Osteoblast (primary cell): ENCODE results near the gene FAM83D. TPM values are rescaled to one million over a fixed set of nuclear protein-coding genes. Genes with fewer than 3 reads are reported as not detected.

ENCODE experiments used
- DNase-seq: peaks from one replicate; pipeline ENCODE4 v3.0.0; 2011; ENCODE audit warnings: low spot score, mixed read lengths; ENCODE audit not compliant: insufficient read length; ENCODE audit errors: missing footprints
- H2AFZ ChIP-seq: 2 replicates; pipeline ENCODE4 v1.6.0; 2011; ENCODE audit warnings: mild to moderate bottlenecking, low read length
- H3K27ac ChIP-seq: 2 replicates; pipeline ENCODE4 v1.5.1; 2011; ENCODE audit warnings: mild to moderate bottlenecking, low read depth, low read length, moderate library complexity
- H3K27me3 ChIP-seq: 2 replicates; pipeline ENCODE4 v1.6.0; 2012; ENCODE audit warnings: mild to moderate bottlenecking, control low read depth, inconsistent platforms, low read length, moderate library complexity; ENCODE audit not compliant: insufficient read depth
- H3K36me3 ChIP-seq: 2 replicates; pipeline ENCODE4 v1.5.1; 2011; ENCODE audit warnings: mild to moderate bottlenecking, low read length, control low read depth, moderate library complexity; ENCODE audit not compliant: insufficient read depth
- H3K4me1 ChIP-seq: 2 replicates; pipeline ENCODE4 v1.5.1; 2011; ENCODE audit warnings: mild to moderate bottlenecking, low read length, control low read depth, moderate library complexity; ENCODE audit not compliant: insufficient read depth
- H3K4me2 ChIP-seq: 2 replicates; pipeline ENCODE4 v1.6.0; 2011; ENCODE audit warnings: mild to moderate bottlenecking, low read length; ENCODE audit not compliant: insufficient read depth
- H3K4me3 ChIP-seq: fragments of 200-600 bp; sonication (generic); 3 replicates; pipeline ENCODE4 v1.5.1; 2012; ENCODE audit warnings: mild to moderate bottlenecking, low read length, inconsistent platforms; ENCODE audit not compliant: insufficient read depth
- H3K79me2 ChIP-seq: 2 replicates; pipeline ENCODE4 v1.6.0; 2012; ENCODE audit warnings: mild to moderate bottlenecking, low read length, control low read depth, inconsistent platforms; ENCODE audit not compliant: insufficient read depth
- H3K9me3 ChIP-seq: 2 replicates; pipeline ENCODE4 v1.5.1; 2011; ENCODE audit warnings: low read depth, low read length, control low read depth
- H4K20me1 ChIP-seq: 2 replicates; pipeline ENCODE4 v1.6.0; 2012; ENCODE audit warnings: mild to moderate bottlenecking, low read length, control low read depth; ENCODE audit not compliant: insufficient read depth
- total RNA-seq: library from RNA; depleted of rRNA; stranded (reverse); fragments of >200 nt; gene quantifications from 2 replicates; pipeline ENCODE4 v1.2.3, GENCODE V29; 2012
- TF ChIP-seq, protein P1 (sequence below): IDR thresholded peaks from 2 replicates; pipeline ENCODE4 v1.5.1; 2011; ENCODE audit warnings: mild to moderate bottlenecking, low read depth, low read length, moderate library complexity; ENCODE audit errors: extremely low read depth

FAM83D gene
- total RNA-seq, 1 donor, result 2.2 TPM

DNA sequence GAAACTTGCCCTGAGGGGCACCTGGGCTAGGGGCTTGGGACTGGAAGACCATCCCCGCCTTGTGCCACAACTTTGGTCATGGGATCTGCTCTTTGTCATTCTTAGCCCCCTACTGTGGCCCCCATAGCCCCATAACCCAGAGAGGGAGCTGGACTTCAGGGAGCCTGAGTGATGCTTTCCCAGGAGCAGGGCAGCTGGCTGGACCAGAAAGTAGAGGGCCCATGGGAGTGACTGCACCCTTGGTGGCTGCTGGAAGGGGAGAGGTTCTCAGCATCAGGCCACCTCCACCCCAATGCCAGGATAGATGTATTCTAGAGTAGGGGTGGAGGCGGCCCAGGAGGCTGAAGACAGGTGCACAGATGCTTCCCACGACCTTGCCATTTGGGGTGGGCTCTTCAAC, 5.8 kb upstream of the FAM83D start:
- Histone ChIP-seq H3K27me3 (peaks cover 44% of the 10 kb centered on the region), H2AFZ (no peak overlapping the region), H3K4me3 (no peak overlapping the region), H3K4me2 (no peak overlapping the region), H3K9me3 (no peaks in the 10 kb centered on the region), H3K36me3 (no peaks in the 10 kb centered on the region), H3K27ac (no peak overlapping the region), H3K79me2 (no peaks in the 10 kb centered on the region), H3K4me1 (no peaks in the 10 kb centered on the region), H4K20me1 (no peaks in the 10 kb centered on the region)
- TF ChIP-seq, protein P1, sequence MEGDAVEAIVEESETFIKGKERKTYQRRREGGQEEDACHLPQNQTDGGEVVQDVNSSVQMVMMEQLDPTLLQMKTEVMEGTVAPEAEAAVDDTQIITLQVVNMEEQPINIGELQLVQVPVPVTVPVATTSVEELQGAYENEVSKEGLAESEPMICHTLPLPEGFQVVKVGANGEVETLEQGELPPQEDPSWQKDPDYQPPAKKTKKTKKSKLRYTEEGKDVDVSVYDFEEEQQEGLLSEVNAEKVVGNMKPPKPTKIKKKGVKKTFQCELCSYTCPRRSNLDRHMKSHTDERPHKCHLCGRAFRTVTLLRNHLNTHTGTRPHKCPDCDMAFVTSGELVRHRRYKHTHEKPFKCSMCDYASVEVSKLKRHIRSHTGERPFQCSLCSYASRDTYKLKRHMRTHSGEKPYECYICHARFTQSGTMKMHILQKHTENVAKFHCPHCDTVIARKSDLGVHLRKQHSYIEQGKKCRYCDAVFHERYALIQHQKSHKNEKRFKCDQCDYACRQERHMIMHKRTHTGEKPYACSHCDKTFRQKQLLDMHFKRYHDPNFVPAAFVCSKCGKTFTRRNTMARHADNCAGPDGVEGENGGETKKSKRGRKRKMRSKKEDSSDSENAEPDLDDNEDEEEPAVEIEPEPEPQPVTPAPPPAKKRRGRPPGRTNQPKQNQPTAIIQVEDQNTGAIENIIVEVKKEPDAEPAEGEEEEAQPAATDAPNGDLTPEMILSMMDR, result no peak
- DNase-seq, result no peak

DNA sequence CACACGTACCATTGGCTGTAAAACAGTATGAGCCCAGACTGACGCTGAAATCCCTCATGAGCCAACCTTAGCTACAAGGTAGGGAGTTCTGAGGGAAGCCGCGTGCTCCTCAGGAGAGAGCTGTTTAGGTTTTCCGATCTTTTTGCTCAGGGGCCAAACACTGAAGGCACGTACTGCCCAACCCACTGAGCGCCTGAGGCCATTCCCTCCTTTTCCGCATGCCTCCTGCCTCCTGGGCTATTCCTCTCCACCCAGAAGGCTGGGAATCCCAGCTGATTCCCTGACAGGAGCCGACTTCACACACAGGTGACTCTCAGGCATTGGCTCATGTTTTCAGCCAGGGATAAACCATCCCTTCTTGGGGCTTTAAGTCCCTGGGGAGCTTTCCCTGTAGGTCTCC, 5.4 kb upstream of the FAM83D start:
- Histone ChIP-seq H4K20me1 (no peaks in the 10 kb centered on the region), H3K27me3 (peaks cover 44% of the 10 kb centered on the region), H3K27ac (no peak overlapping the region), H3K4me3 (no peak overlapping the region), H3K79me2 (no peaks in the 10 kb centered on the region), H2AFZ (no peak overlapping the region), H3K4me1 (no peaks in the 10 kb centered on the region), H3K4me2 (no peak overlapping the region), H3K36me3 (no peaks in the 10 kb centered on the region), H3K9me3 (no peaks in the 10 kb centered on the region)
- no peak for DNase-seq
- TF ChIP-seq, protein P1, result no peak

DNA sequence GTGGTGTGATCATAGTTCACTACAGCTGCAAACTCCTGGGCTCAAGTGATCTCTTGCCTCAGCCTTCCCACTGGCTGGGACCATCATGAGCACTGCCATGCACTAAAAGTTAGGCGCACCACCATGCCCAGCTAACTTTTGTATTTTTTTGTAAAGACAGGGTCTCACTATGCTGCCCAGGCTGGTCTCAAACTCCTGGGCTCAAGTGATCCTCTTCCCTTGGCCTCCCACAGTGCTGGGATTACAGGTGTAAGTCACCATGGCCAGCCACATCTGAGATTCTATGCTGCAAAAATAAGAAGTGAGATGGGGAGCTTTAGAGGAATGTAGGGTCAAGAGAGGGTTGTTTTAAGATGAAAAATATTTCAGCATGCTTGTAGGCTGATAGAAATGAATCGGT, 1.5 kb upstream of the FAM83D start:
- peaks cover 34% of the 10 kb centered on the region for H3K79me2 ChIP-seq
- DNase-seq, result no peak
- no peaks in the 10 kb centered on the region for H3K36me3 ChIP-seq
- H3K4me3 ChIP-seq, result no peak overlapping the region
- no peaks in the 10 kb centered on the region for H4K20me1 ChIP-seq
- peak overlapping the region; percentile 26 for H2AFZ ChIP-seq
- no peak overlapping the region for H3K27ac ChIP-seq
- H3K27me3 ChIP-seq, result peaks cover 27% of the 10 kb centered on the region
- TF ChIP-seq, protein P1, result no peak
- no peaks in the 10 kb centered on the region for H3K9me3 ChIP-seq
- H3K4me2 ChIP-seq, result no peak overlapping the region
- H3K4me1 ChIP-seq, result peaks cover 23% of the 10 kb centered on the region

DNA sequence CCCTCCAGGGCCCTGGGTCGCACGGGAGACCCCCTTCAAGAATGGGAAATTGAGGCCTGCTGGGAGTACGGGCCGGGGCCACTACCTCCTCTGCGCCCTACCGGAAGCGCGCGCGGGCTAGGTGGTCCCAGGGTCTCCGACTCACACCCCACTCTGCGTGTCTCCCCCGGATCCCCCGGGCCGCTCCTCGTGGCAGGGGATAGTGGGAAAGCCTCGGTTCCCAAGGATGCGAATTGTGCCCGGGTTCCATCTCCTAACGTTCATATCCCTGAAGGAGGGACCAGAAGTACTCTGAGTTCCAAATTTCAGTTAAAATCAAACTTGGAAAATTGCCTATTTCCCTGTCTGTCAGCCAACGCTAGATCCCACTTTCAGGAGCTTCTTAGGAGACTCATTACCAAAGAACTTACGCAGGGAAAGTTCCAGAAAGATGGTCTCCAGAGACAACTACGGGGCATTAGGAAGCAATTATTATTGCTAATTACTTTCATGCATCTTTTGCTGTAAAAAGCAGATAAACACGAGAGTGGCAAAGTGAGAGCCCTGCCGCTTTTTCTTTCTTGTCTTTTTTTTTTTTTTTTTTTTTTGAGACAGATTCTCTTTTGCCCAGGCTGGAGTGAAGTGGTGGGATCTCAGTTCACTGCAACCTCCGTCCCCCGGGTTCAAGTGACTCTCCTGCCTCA, 858 bp downstream of the FAM83D start:
- peaks cover 4% of the 10 kb centered on the region for H3K27me3 ChIP-seq
- DNase-seq, result peak; percentile 76

More for the DNA sequence above, 858 bp downstream of the FAM83D start:
- Histone ChIP-seq H3K4me1 (peaks cover 32% of the 10 kb centered on the region), H3K9me3 (no peaks in the 10 kb centered on the region), H3K4me3 (peak overlapping the region; percentile 89), H3K4me2 (peak overlapping the region; percentile 97), H3K79me2 (peaks cover 58% of the 10 kb centered on the region), H3K36me3 (no peaks in the 10 kb centered on the region), H3K27ac (peak overlapping the region; percentile 63), H2AFZ (peak overlapping the region; percentile 94), H4K20me1 (no peaks in the 10 kb centered on the region)
- TF ChIP-seq, protein P1, result no peak
